HepG2 (cell line): ENCODE results near the gene TBC1D10B. TPM values are rescaled to one million over a fixed set of nuclear protein-coding genes. Genes with fewer than 3 reads are reported as not detected.

Experiments
- AFF4 ChIP-seq: sonication (generic); formaldehyde crosslinking; IDR thresholded peaks from 2 replicates; pipeline ENCODE4 v1.4.0; 2020; ENCODE audit warnings: missing genetic modification reagents
- ELF3 ChIP-seq: IDR thresholded peaks from 2 replicates; pipeline ENCODE4 v1.6.1; 2016; ENCODE audit warnings: missing genetic modification reagents, missing compliant biosample characterization
- ETS1 ChIP-seq: sonication (generic); formaldehyde crosslinking; IDR thresholded peaks from 2 replicates; pipeline ENCODE4 v1.4.0; 2020; ENCODE audit warnings: missing genetic modification reagents
- GATAD1 ChIP-seq: IDR thresholded peaks from 2 replicates; pipeline ENCODE4 v1.6.1; 2016; ENCODE audit warnings: missing genetic modification reagents, missing compliant biosample characterization
- HCFC1 ChIP-seq: fragments of 150-350 bp; IDR thresholded peaks from 2 replicates; pipeline ENCODE4 v1.6.1; 2014; ENCODE audit warnings: low read depth, low read length
- HOXA3 ChIP-seq: sonication (generic); formaldehyde crosslinking; IDR thresholded peaks from 2 replicates; pipeline ENCODE4 v1.5.0; 2020; ENCODE audit warnings: missing genetic modification reagents
- HOXD1 ChIP-seq: sonication (generic); formaldehyde crosslinking; IDR thresholded peaks from 2 replicates; pipeline ENCODE4 v1.5.0; 2020; ENCODE audit warnings: missing genetic modification reagents
- PHF21A ChIP-seq: sonication (generic); formaldehyde crosslinking; IDR thresholded peaks from 2 replicates; pipeline ENCODE4 v1.5.0; 2020; ENCODE audit warnings: mild to moderate bottlenecking, missing genetic modification reagents
- TARDBP ChIP-seq: sonication (generic); formaldehyde crosslinking; IDR thresholded peaks from 2 replicates; pipeline ENCODE4 v1.8.0; 2022; ENCODE audit warnings: mild to moderate bottlenecking, missing genetic modification reagents
- ZBTB33 ChIP-seq: sonication (generic); formaldehyde crosslinking; IDR thresholded peaks from 2 replicates; pipeline ENCODE4 v1.4.0; 2020; ENCODE audit warnings: missing genetic modification reagents
- ZBTB38 ChIP-seq: sonication (generic); formaldehyde crosslinking; IDR thresholded peaks from 2 replicates; pipeline ENCODE4 v1.5.1; 2020; ENCODE audit warnings: mild to moderate bottlenecking, missing genetic modification reagents
- ZFP37 ChIP-seq: sonication (generic); formaldehyde crosslinking; IDR thresholded peaks from 2 replicates; pipeline ENCODE4 v1.4.0; 2020; ENCODE audit warnings: missing genetic modification reagents, borderline replicate concordance
- ZNF136 ChIP-seq: sonication (generic); formaldehyde crosslinking; IDR thresholded peaks from 2 replicates; pipeline ENCODE4 v1.8.1; 2022; ENCODE audit warnings: low read depth, mild to moderate bottlenecking, moderate library complexity, missing genetic modification reagents
- ZNF296 ChIP-seq: sonication (generic); formaldehyde crosslinking; conservative IDR thresholded peaks from 2 replicates; pipeline ENCODE4 v1.5.0; 2020; ENCODE audit warnings: mild to moderate bottlenecking, missing genetic modification reagents
- ZNF30 ChIP-seq: sonication (generic); formaldehyde crosslinking; IDR thresholded peaks from 2 replicates; pipeline ENCODE4 v1.5.0; 2020; ENCODE audit warnings: mild to moderate bottlenecking, missing genetic modification reagents
- ZNF546 ChIP-seq: sonication (generic); formaldehyde crosslinking; conservative IDR thresholded peaks from 2 replicates; pipeline ENCODE4 v1.8.1; 2023; ENCODE audit warnings: mild to moderate bottlenecking, missing genetic modification reagents
- ZNF629 ChIP-seq: sonication (generic); formaldehyde crosslinking; conservative IDR thresholded peaks from 2 replicates; pipeline ENCODE4 v1.5.0; 2020; ENCODE audit warnings: missing genetic modification reagents
- polyA plus RNA-seq, 8 experiments: library from polyadenylated mRNA; depleted of rRNA in 3 of 8; stranded (reverse) in 7 of 8; unstranded in 1 of 8; fragments of >200 nt; fragmentation: Illumina TruSeq in 4 of 8; extraction: Trizol in 4 of 8; gene quantifications; 2 replicates each; pipeline versions ENCODE4 v1.2.1 to v1.2.3, GENCODE V29; 2011 to 2016; ENCODE audit warnings: low read depth in 4 of 8, missing spikeins in 1 of 8, mixed read lengths in 1 of 8; ENCODE audit not compliant: insufficient read depth in 1 of 8
- total RNA-seq, 5 experiments: library from RNA; depleted of rRNA; stranded (reverse); fragments of >200 nt; fragmentation: Illumina TruSeq; extraction: Trizol; gene quantifications; 2 replicates each; pipeline ENCODE4 v1.2.3, GENCODE V29; 2016; ENCODE audit warnings: low read depth in 1 of 5
- TF ChIP-seq, protein P1 (sequence below): sonication (generic); formaldehyde crosslinking; IDR thresholded peaks from 2 replicates; pipeline ENCODE4 v1.5.1; 2020; ENCODE audit warnings: mild to moderate bottlenecking, moderate library complexity, missing genetic modification reagents
- TF ChIP-seq, protein P2 (sequence below): sonication (generic); formaldehyde crosslinking; IDR thresholded peaks from 2 replicates; pipeline ENCODE4 v1.4.0; 2020; ENCODE audit warnings: missing genetic modification reagents

TBC1D10B gene
- total and polyA plus RNA-seq, 2 of the 13 experiments (the other 11 are each of a cell fraction or from before 2014, with no cell fraction given): 15.7 to 24.8 TPM

DNA sequence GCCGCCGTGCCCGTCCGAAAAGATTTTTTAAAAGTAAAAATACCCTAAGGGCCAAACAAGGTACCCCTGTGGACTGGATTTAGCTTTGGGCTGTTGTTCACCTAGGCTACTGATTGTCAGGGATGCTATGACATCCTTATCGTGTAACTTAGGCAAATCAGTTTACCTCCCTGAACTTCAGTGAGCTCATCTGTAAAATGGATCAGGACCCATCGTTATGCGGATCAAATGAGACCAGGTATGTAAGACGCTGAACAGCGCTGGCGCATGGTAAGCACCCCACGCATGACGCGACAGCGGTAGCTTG lies 36.5 kb upstream of the TBC1D10B start (continued):
- TF ChIP-seq GATAD1 (no peak), TARDBP (no peak), ETS1 (CRISPR knock-in tag) (0 out of 2 replicates have a peak, but pooled peaks have one; percentile 28), ZBTB33 (CRISPR knock-in tag) (peak; percentile 79; the same call in 1 of the 2 replicates), ELF3 (no peak), ZNF546 (CRISPR knock-in tag) (no peak), ZNF30 (CRISPR knock-in tag) (no peak), AFF4 (CRISPR knock-in tag) (no peak), HOXA3 (CRISPR knock-in tag) (no peak), ZNF296 (no peak), ZFP37 (no peak), HCFC1 (no peak), HOXD1 (CRISPR knock-in tag) (no peak), ZNF136 (no peak), PHF21A (CRISPR knock-in tag) (no peak), ZBTB38 (0 out of 2 replicates have a peak, but pooled peaks have one; percentile 56), ZNF629 (CRISPR knock-in tag) (peak; percentile 81)
- TF ChIP-seq, protein P1, sequence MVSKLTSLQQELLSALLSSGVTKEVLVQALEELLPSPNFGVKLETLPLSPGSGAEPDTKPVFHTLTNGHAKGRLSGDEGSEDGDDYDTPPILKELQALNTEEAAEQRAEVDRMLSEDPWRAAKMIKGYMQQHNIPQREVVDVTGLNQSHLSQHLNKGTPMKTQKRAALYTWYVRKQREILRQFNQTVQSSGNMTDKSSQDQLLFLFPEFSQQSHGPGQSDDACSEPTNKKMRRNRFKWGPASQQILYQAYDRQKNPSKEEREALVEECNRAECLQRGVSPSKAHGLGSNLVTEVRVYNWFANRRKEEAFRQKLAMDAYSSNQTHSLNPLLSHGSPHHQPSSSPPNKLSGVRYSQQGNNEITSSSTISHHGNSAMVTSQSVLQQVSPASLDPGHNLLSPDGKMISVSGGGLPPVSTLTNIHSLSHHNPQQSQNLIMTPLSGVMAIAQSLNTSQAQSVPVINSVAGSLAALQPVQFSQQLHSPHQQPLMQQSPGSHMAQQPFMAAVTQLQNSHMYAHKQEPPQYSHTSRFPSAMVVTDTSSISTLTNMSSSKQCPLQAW (CRISPR knock-in tag): peak; percentile 66; the same call in 1 of the 2 replicates
- TF ChIP-seq, protein P2, sequence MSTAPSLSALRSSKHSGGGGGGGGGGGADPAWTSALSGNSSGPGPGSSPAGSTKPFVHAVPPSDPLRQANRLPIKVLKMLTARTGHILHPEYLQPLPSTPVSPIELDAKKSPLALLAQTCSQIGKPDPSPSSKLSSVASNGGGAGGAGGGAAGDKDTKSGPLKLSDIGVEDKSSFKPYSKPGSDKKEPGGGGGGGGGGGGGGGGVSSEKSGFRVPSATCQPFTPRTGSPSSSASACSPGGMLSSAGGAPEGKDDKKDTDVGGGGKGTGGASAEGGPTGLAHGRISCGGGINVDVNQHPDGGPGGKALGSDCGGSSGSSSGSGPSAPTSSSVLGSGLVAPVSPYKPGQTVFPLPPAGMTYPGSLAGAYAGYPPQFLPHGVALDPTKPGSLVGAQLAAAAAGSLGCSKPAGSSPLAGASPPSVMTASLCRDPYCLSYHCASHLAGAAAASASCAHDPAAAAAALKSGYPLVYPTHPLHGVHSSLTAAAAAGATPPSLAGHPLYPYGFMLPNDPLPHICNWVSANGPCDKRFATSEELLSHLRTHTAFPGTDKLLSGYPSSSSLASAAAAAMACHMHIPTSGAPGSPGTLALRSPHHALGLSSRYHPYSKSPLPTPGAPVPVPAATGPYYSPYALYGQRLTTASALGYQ: 0 out of 2 replicates have a peak, but pooled peaks have one; percentile 4
